Natural killer cell (primary cell): ENCODE measurements around the gene TSHB. TPM values are rescaled to one million over a fixed set of nuclear protein-coding genes. Genes with fewer than 3 reads are reported as not detected.

ENCODE experiments used
- ATAC-seq, 3 donors: fragments of 150-1000 bp in 2 of 3; fragments of 200-7000 bp in 1 of 3; cut with Tn5 transposase; 1 replicate in 1 of 3; 2 replicates in 2 of 3; pipeline ENCODE4 v1.10.0; 2021; ENCODE audit warnings: mild to moderate bottlenecking in 2 of 3, moderate library complexity in 2 of 3
- DNase-seq, 2 donors: peaks; one replicate each; pipeline versions ENCODE4 v3.0.0 to v3.0.0-alpha.2; 2013 to 2021; ENCODE audit warnings: mixed read lengths in 1 of 2
- H3K27ac ChIP-seq: one replicate; pipeline ENCODE4 v1.5.1; 2013; ENCODE audit warnings: mild to moderate bottlenecking, low read length
- H3K27me3 ChIP-seq: one replicate; pipeline ENCODE4 v1.6.1; 2013; ENCODE audit warnings: low read length; ENCODE audit not compliant: control insufficient read depth, insufficient read depth
- H3K36me3 ChIP-seq: one replicate; pipeline ENCODE4 v1.6.1; 2013; ENCODE audit warnings: low read length; ENCODE audit not compliant: control insufficient read depth, insufficient read depth
- H3K4me1 ChIP-seq: one replicate; pipeline ENCODE4 v1.6.1; 2013; ENCODE audit warnings: low read length; ENCODE audit not compliant: control insufficient read depth, insufficient read depth
- H3K4me3 ChIP-seq: one replicate; pipeline ENCODE4 v1.5.1; 2013; ENCODE audit warnings: low read length
- H3K9me3 ChIP-seq: one replicate; pipeline ENCODE4 v1.6.1; 2013; ENCODE audit warnings: low read length; ENCODE audit not compliant: control insufficient read depth, insufficient read depth
- H3K27ac Mint-ChIP-seq, 2 donors: one replicate each; pipeline ENCODE4 v1.8.0; 2022; ENCODE audit warnings: mild to moderate bottlenecking in 2 of 2, mixed read lengths in 2 of 2, moderate library complexity in 1 of 2
- H3K27me3 Mint-ChIP-seq, 2 donors: one replicate each; pipeline ENCODE4 v1.8.0; 2022; ENCODE audit warnings: low read depth in 2 of 2, mixed read lengths in 2 of 2
- H3K36me3 Mint-ChIP-seq: one replicate; pipeline ENCODE4 v1.8.0; 2022; ENCODE audit warnings: mixed read lengths
- H3K4me1 Mint-ChIP-seq, 2 donors: one replicate each; pipeline ENCODE4 v1.8.0; 2022; ENCODE audit warnings: mixed read lengths in 2 of 2
- H3K4me3 Mint-ChIP-seq: one replicate; pipeline ENCODE4 v1.8.0; 2022; ENCODE audit warnings: mild to moderate bottlenecking, moderate library complexity, mixed read lengths
- H3K9me3 Mint-ChIP-seq, 2 donors: one replicate each; pipeline ENCODE4 v1.8.0; 2022; ENCODE audit warnings: mixed read lengths in 2 of 2
- WGBS: methylation state at CpG from one replicate; pipeline ENCODE4 v1.1.7; 2013; ENCODE audit warnings: missing lambda C conversion rate; ENCODE audit not compliant: insufficient coverage; 5-methylcytosine and 5-hydroxymethylcytosine counted together
- intact Hi-C: fragments of 100-400 bp; cut with micrococcal nuclease; formaldehyde crosslinking; loops from one replicate; pipeline ENCODE4 v1.14.2; 2022
- total RNA-seq, 4 donors: library from RNA; stranded (reverse); fragments of 120-200 nt in 1 of 4; gene quantifications; one replicate each; pipeline versions ENCODE4 v1.2.3 to v1.2.4, GENCODE V29; 2013 to 2022
- TF ChIP-seq, protein P1 (sequence below): fragments of 200-600 bp; IDR thresholded peaks from one replicate; pipeline ENCODE4 v1.8.0; 2022; ENCODE audit warnings: antibody characterized with exemption

Gene TSHB
- total RNA-seq, 3 donors from 2014 or later (not counting 1 experiment from before 2014, with no cell fraction given): not detected

DNA sequence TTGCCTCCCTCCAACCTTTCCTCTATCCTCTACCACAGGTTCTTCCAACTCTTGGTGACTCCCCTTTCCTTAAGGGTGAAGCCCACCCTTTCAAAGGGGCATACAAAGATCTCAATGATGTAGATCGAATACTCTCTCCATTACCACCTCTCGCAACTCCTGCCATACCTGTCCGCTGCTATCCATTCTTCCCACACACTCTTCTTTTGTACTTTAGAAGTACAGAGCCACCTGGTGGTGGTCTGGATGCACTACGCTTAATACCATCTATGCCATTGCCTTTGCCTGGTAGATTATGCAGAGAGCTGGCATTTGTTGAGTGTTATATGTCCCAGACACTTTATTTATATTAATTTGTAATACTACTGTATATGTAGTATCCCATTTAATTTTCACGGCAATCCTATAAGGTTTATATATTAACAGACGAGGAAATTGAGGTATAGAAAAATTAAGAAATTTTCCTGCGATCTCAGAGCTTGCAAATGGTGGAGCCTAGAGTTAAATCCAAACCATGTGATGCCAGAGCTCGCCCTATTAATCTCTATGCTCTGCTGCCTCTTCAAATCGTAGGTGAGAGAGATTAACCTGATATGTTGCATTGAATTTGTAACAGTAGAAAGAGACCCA lies 22.9 kb downstream of the TSHB start:
- DNase-seq (peak in 1 of 2 donors; percentile 80), ATAC-seq (peak; percentile 76 to 93 (median 84))
- intact Hi-C loops: loop anchor here (1.0 kb wide), 1 partner anchor 73 kb away; no protein-coding TSS in a partner anchor
- H3K27me3 Mint-ChIP-seq: no peaks in the 10 kb centered on the region
- 59% methylated on average over 6 of the region's 9 CpGs for WGBS
- no peak overlapping the region for H3K27ac Mint-ChIP-seq
- no peaks in the 10 kb centered on the region for H3K4me1 Mint-ChIP-seq
- Histone ChIP-seq H3K36me3 (peaks cover 11% of the 10 kb centered on the region), H3K27me3 (no peaks in the 10 kb centered on the region), H3K4me3 (no peak overlapping the region), H3K4me1 (no peaks in the 10 kb centered on the region), H3K27ac (no peak overlapping the region), H3K9me3 (no peaks in the 10 kb centered on the region)
- no peaks in the 10 kb centered on the region for H3K9me3 Mint-ChIP-seq
- TF ChIP-seq, protein P1, sequence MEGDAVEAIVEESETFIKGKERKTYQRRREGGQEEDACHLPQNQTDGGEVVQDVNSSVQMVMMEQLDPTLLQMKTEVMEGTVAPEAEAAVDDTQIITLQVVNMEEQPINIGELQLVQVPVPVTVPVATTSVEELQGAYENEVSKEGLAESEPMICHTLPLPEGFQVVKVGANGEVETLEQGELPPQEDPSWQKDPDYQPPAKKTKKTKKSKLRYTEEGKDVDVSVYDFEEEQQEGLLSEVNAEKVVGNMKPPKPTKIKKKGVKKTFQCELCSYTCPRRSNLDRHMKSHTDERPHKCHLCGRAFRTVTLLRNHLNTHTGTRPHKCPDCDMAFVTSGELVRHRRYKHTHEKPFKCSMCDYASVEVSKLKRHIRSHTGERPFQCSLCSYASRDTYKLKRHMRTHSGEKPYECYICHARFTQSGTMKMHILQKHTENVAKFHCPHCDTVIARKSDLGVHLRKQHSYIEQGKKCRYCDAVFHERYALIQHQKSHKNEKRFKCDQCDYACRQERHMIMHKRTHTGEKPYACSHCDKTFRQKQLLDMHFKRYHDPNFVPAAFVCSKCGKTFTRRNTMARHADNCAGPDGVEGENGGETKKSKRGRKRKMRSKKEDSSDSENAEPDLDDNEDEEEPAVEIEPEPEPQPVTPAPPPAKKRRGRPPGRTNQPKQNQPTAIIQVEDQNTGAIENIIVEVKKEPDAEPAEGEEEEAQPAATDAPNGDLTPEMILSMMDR: peak; percentile 97
- no peak overlapping the region for H3K4me3 Mint-ChIP-seq
- peaks cover 8% of the 10 kb centered on the region for H3K36me3 Mint-ChIP-seq

DNA sequence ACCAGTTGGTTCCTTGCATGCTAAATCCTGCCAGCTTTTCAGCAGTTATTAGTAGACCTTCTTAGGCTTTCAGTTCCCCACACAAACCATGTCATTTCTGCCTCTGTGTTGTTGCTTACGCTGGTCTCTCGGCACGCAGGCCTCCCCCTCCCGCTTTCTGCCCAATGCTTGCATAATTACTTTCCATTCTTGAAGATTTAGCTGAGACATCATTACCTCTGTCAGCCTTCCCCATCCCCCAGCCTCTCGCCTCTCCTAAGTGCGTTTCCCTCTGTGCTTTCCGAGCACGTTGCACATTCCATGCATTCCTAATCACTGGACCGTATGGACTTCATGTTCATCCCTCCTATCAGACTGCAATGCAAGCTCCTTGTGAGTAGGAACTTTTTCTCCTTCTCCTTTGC lies 26.8 kb downstream of the TSHB start:
- Histone ChIP-seq H3K27ac (no peak overlapping the region), H3K36me3 (peaks cover 19% of the 10 kb centered on the region), H3K4me3 (no peak overlapping the region), H3K4me1 (no peaks in the 10 kb centered on the region), H3K9me3 (no peaks in the 10 kb centered on the region), H3K27me3 (no peaks in the 10 kb centered on the region)
- H3K4me1 Mint-ChIP-seq: peaks cover 9 to 19% of the 10 kb centered on the region in 2 donors
- ATAC-seq: no peak
- intact Hi-C loops: no loop called here
- no peaks in the 10 kb centered on the region for H3K9me3 Mint-ChIP-seq
- no peak overlapping the region for H3K4me3 Mint-ChIP-seq
- H3K27me3 Mint-ChIP-seq: no peaks in the 10 kb centered on the region
- DNase-seq: no peak
- H3K27ac Mint-ChIP-seq: no peak overlapping the region
- peaks cover 9% of the 10 kb centered on the region for H3K36me3 Mint-ChIP-seq
- TF ChIP-seq, protein P1: no peak
- WGBS: 93% methylated on average over 9 of the region's 9 CpGs

DNA sequence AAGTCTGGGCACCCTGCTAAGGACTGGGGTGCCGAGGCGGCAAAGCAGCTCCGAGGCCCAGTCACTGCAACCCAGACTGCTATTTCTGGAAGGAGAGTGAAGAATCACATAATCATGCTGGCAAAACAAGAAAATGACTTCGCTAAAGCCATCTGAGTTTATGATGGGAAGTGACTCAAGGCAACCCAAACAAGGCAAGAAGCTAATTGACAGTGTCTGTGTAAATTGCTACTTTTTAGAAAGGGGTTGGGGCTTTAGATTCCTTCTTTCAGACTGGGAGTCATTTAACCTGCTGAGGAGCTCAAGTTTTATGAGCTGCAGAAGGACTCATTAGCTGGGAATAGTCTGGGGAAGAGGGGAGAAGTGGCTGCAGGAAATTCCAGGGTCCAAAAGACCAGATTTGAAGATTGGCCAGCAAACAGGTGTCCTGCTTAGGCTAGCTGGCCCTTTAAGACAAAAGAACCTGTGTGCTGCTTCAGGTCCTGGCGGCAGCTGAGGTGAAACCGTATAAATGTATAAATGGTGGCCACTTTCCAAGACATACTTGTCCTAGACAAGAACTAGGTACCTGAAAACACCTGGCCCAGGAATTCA lies 28.1 kb downstream of the TSHB start:
- Mint-ChIP-seq H3K27ac (no peak overlapping the region), H3K4me3 (no peak overlapping the region), H3K4me1 (peaks cover 23 to 32% of the 10 kb centered on the region in 2 donors), H3K9me3 (no peaks in the 10 kb centered on the region), H3K27me3 (no peaks in the 10 kb centered on the region), H3K36me3 (peaks cover 9% of the 10 kb centered on the region)
- H3K4me3 ChIP-seq: no peak overlapping the region
- WGBS: 97% methylated on average over 6 of the region's 6 CpGs
- intact Hi-C loops: no loop called here
- H3K4me1 ChIP-seq: peaks cover 13% of the 10 kb centered on the region
- H3K27me3 ChIP-seq: no peaks in the 10 kb centered on the region
- TF ChIP-seq, protein P1: no peak
- no peak for DNase-seq
- no peak for ATAC-seq
- H3K9me3 ChIP-seq: no peaks in the 10 kb centered on the region
- H3K27ac ChIP-seq: no peak overlapping the region
- peaks cover 19% of the 10 kb centered on the region for H3K36me3 ChIP-seq
